K562 (cell line): ENCODE data around the gene SLC30A1. TPM values are rescaled to one million over a fixed set of nuclear protein-coding genes. Genes with fewer than 3 reads are reported as not detected.

Experiments used
- ASH1L ChIP-seq: fragments of 450-650 bp; IDR thresholded peaks from 2 replicates; pipeline ENCODE4 v1.6.1; 2018; ENCODE audit warnings: borderline replicate concordance, mild to moderate bottlenecking, low read depth; ENCODE audit not compliant: partially characterized antibody
- CAMTA2 ChIP-seq: fragments of 250-450 bp; sonication (Bioruptor Pico); conservative IDR thresholded peaks from 2 replicates; pipeline ENCODE4 v1.5.1; 2022
- CHCHD3 ChIP-seq: fragments of 250-450 bp; sonication (Bioruptor Pico); IDR thresholded peaks from 2 replicates; pipeline ENCODE4 v2.1.2; 2022; ENCODE audit warnings: mild to moderate bottlenecking
- HOXB6 ChIP-seq: fragments of 250-450 bp; sonication (Bioruptor Pico); IDR thresholded peaks from 2 replicates; pipeline ENCODE4 v1.5.1; 2022; ENCODE audit warnings: mild to moderate bottlenecking, borderline replicate concordance
- RAD51 ChIP-seq: fragments of 450-650 bp; IDR thresholded peaks from 2 replicates; pipeline ENCODE4 v1.7.1; 2016; ENCODE audit warnings: low read depth, mild to moderate bottlenecking, borderline replicate concordance
- SNIP1 ChIP-seq: fragments of 450-650 bp; IDR thresholded peaks from 2 replicates; pipeline ENCODE4 v1.7.1; 2017; ENCODE audit warnings: low read depth, mild to moderate bottlenecking
- TEAD1 ChIP-seq, 2 experiments: fragments of 450-650 bp in 1 of 2; sonication (generic) in 1 of 2; formaldehyde crosslinking; IDR thresholded peaks; 2 replicates each; pipeline versions ENCODE4 v1.4.0 to v1.8.0; 2020 to 2022; ENCODE audit warnings: mild to moderate bottlenecking in 2 of 2, missing genetic modification reagents in 1 of 2
- TOE1 ChIP-seq, 2 experiments: fragments of 450-650 bp in 1 of 2; sonication (generic) in 1 of 2; formaldehyde crosslinking in 1 of 2; IDR thresholded peaks; 2 replicates each; pipeline versions ENCODE4 v1.7.1 to v1.8.0; 2016 to 2022; ENCODE audit warnings: borderline replicate concordance in 2 of 2, mild to moderate bottlenecking in 2 of 2, antibody characterized with exemption in 1 of 2, inconsistent platforms in 1 of 2, low read depth in 1 of 2, missing genetic modification reagents in 1 of 2, moderate library complexity in 1 of 2
- YY1 ChIP-seq, 3 experiments: IDR thresholded peaks; 2 replicates each; pipeline ENCODE4 v1.6.1; 2011; ENCODE audit warnings: low read length in 2 of 3, mild to moderate bottlenecking in 2 of 3, moderate library complexity in 2 of 3, borderline replicate concordance in 1 of 3, control low read depth in 1 of 3, low read depth in 1 of 3; ENCODE audit not compliant: insufficient read depth in 3 of 3, insufficient replicate concordance in 2 of 3, control insufficient read depth in 1 of 3, insufficient read length in 1 of 3; ENCODE audit errors: extremely low read depth in 1 of 3
- polyA plus RNA-seq, 8 experiments: library from polyadenylated mRNA; depleted of rRNA in 4 of 8; stranded (reverse) in 5 of 8; unstranded in 3 of 8; fragments of >200 nt; fragmentation: Nextera tagmentation in 2 of 8; fragmentation: Illumina TruSeq in 1 of 8; extraction: Ambion mirVana in 2 of 8; extraction: Trizol in 1 of 8; gene quantifications; 2 replicates each; pipeline versions ENCODE4 v1.2.1 to v1.2.3, GENCODE V29; 2011 to 2014; ENCODE audit warnings: inconsistent platforms in 1 of 8, missing spikeins in 1 of 8
- total RNA-seq, 7 experiments: library from RNA; depleted of rRNA in 6 of 7; stranded (reverse); fragments of >200 nt in 6 of 7; fragmentation: Illumina TruSeq in 2 of 7; extraction: Trizol in 2 of 7; gene quantifications; 2 replicates each; pipeline versions ENCODE4 v1.2.1 to v1.2.3, GENCODE V29; 2011 to 2021; ENCODE audit warnings: low replicate concordance in 1 of 7
- TF ChIP-seq, protein P1 (sequence below): sonication (generic); formaldehyde crosslinking; IDR thresholded peaks from 2 replicates; pipeline ENCODE4 v1.8.1; 2022; ENCODE audit warnings: missing genetic modification reagents
- TF ChIP-seq, protein P2 (sequence below): IDR thresholded peaks from 3 replicates; pipeline ENCODE4 v1.6.1; 2011; ENCODE audit warnings: borderline replicate concordance, mild to moderate bottlenecking, moderate library complexity; ENCODE audit not compliant: insufficient read length; ENCODE audit errors: extremely low read depth
- TF ChIP-seq, protein P3 (sequence below): sonication (generic); formaldehyde crosslinking; IDR thresholded peaks from 2 replicates; pipeline ENCODE4 v1.8.0; 2023; ENCODE audit warnings: missing genetic modification reagents, mild to moderate bottlenecking, borderline replicate concordance

The SLC30A1 gene
- total and polyA plus RNA-seq, 9 of the 15 experiments (the other 6 are each of a cell fraction or from before 2014, with no cell fraction given), result 4.1 to 14.4 (median 6.6) TPM

DNA sequence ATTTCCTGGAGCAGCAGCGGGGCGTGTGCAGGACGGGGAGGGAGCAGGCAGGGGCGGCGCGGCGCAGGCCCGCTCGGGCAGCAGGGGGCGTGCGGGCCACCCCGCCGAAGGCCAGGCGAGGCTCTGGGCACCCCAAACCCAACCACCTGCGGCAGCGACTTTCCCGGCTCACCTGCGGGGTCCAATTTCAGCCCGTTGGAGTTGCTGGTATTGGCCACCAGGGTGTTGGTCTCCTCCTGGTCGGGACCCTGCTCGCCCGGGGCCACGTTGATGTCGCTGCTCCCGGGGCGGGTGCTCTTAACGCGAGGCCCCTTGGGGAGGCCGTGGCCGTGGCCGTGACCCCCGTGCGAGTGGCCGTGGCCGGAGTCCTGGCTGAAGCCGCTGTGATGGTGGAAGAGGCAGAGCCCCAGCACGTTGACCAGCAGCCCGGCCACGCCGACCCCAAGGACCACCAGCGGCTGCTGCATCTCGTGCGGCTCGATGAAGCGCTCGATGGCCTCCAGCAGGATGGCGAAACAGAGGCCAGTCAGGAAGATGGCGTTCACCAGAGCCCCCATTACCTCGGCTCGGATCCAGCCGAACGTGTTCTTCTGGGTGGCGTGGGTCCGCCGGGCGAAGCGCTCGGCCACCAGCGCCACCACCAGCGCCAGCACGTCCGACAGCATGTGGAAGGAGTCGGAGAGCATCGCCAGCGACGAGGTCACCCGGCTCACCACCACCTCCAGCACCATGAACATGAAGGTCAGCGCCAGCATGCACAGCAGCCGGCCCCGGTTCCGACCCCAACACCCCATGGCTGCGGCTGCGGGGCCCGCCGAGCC lies 932 bp downstream of the SLC30A1 start (continued):
- TF ChIP-seq, protein P1, sequence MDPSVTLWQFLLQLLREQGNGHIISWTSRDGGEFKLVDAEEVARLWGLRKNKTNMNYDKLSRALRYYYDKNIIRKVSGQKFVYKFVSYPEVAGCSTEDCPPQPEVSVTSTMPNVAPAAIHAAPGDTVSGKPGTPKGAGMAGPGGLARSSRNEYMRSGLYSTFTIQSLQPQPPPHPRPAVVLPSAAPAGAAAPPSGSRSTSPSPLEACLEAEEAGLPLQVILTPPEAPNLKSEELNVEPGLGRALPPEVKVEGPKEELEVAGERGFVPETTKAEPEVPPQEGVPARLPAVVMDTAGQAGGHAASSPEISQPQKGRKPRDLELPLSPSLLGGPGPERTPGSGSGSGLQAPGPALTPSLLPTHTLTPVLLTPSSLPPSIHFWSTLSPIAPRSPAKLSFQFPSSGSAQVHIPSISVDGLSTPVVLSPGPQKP (CRISPR knock-in tag), result no peak
- TF ChIP-seq CHCHD3 (no peak), SNIP1 (no peak), YY1 (IDR thresholded peaks at IDR 0.05; ENCODE audit: borderline replicate concordance in 1 of 3, control insufficient read depth in 1 of 3, extremely low read depth in 1 of 3, insufficient read depth in 3 of 3, insufficient read length in 1 of 3, insufficient replicate concordance in 2 of 3, low read depth in 1 of 3, low read length in 2 of 3) (peak in 2 of 3 experiments; percentile 60 to 66), CAMTA2 (CRISPR knock-in tag) (no peak), HOXB6 (no peak), RAD51 (no peak), ASH1L (no peak), TOE1 (IDR thresholded peaks at IDR 0.05; ENCODE audit: borderline replicate concordance) (peak; percentile 37; the same call in 1 of the 2 replicates), TOE1 (CRISPR knock-in tag; IDR thresholded peaks at IDR 0.05; ENCODE audit: borderline replicate concordance, low read depth) (peak; percentile 68; the same call in 1 of the 2 replicates), TEAD1 (CRISPR knock-in tag; IDR thresholded peaks at IDR 0.05) (no peak)
- TF ChIP-seq, protein P2, sequence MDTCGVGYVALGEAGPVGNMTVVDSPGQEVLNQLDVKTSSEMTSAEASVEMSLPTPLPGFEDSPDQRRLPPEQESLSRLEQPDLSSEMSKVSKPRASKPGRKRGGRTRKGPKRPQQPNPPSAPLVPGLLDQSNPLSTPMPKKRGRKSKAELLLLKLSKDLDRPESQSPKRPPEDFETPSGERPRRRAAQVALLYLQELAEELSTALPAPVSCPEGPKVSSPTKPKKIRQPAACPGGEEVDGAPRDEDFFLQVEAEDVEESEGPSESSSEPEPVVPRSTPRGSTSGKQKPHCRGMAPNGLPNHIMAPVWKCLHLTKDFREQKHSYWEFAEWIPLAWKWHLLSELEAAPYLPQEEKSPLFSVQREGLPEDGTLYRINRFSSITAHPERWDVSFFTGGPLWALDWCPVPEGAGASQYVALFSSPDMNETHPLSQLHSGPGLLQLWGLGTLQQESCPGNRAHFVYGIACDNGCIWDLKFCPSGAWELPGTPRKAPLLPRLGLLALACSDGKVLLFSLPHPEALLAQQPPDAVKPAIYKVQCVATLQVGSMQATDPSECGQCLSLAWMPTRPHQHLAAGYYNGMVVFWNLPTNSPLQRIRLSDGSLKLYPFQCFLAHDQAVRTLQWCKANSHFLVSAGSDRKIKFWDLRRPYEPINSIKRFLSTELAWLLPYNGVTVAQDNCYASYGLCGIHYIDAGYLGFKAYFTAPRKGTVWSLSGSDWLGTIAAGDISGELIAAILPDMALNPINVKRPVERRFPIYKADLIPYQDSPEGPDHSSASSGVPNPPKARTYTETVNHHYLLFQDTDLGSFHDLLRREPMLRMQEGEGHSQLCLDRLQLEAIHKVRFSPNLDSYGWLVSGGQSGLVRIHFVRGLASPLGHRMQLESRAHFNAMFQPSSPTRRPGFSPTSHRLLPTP, result no peak
- TF ChIP-seq, protein P3, sequence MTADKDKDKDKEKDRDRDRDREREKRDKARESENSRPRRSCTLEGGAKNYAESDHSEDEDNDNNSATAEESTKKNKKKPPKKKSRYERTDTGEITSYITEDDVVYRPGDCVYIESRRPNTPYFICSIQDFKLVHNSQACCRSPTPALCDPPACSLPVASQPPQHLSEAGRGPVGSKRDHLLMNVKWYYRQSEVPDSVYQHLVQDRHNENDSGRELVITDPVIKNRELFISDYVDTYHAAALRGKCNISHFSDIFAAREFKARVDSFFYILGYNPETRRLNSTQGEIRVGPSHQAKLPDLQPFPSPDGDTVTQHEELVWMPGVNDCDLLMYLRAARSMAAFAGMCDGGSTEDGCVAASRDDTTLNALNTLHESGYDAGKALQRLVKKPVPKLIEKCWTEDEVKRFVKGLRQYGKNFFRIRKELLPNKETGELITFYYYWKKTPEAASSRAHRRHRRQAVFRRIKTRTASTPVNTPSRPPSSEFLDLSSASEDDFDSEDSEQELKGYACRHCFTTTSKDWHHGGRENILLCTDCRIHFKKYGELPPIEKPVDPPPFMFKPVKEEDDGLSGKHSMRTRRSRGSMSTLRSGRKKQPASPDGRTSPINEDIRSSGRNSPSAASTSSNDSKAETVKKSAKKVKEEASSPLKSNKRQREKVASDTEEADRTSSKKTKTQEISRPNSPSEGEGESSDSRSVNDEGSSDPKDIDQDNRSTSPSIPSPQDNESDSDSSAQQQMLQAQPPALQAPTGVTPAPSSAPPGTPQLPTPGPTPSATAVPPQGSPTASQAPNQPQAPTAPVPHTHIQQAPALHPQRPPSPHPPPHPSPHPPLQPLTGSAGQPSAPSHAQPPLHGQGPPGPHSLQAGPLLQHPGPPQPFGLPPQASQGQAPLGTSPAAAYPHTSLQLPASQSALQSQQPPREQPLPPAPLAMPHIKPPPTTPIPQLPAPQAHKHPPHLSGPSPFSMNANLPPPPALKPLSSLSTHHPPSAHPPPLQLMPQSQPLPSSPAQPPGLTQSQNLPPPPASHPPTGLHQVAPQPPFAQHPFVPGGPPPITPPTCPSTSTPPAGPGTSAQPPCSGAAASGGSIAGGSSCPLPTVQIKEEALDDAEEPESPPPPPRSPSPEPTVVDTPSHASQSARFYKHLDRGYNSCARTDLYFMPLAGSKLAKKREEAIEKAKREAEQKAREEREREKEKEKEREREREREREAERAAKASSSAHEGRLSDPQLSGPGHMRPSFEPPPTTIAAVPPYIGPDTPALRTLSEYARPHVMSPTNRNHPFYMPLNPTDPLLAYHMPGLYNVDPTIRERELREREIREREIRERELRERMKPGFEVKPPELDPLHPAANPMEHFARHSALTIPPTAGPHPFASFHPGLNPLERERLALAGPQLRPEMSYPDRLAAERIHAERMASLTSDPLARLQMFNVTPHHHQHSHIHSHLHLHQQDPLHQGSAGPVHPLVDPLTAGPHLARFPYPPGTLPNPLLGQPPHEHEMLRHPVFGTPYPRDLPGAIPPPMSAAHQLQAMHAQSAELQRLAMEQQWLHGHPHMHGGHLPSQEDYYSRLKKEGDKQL, result no peak
